Measurements from ENCODE around the gene HOXB5. TPM values are rescaled to one million over a fixed set of nuclear protein-coding genes. Genes with fewer than 3 reads are reported as not detected.

Gene HOXB5
- total RNA-seq, 1 experiment from 2014 or later, result 5.9 TPM

GRCh38 chr17:48619826-48620449 is 26.4 kb upstream of the HOXB5 start:
- TF ChIP-seq, protein P1, sequence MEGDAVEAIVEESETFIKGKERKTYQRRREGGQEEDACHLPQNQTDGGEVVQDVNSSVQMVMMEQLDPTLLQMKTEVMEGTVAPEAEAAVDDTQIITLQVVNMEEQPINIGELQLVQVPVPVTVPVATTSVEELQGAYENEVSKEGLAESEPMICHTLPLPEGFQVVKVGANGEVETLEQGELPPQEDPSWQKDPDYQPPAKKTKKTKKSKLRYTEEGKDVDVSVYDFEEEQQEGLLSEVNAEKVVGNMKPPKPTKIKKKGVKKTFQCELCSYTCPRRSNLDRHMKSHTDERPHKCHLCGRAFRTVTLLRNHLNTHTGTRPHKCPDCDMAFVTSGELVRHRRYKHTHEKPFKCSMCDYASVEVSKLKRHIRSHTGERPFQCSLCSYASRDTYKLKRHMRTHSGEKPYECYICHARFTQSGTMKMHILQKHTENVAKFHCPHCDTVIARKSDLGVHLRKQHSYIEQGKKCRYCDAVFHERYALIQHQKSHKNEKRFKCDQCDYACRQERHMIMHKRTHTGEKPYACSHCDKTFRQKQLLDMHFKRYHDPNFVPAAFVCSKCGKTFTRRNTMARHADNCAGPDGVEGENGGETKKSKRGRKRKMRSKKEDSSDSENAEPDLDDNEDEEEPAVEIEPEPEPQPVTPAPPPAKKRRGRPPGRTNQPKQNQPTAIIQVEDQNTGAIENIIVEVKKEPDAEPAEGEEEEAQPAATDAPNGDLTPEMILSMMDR (conservative IDR thresholded peaks at IDR 0.05; ENCODE audit: low read depth, low read length), result no peak
- no peak for TF ChIP-seq EZH2 (IDR thresholded peaks at IDR 0.05; ENCODE audit: borderline replicate concordance, low read depth, low read length, poor library complexity, severe bottlenecking)
- DNase-seq (ENCODE audit: low spot score), result no peak
- Histone ChIP-seq H3K9me3 (ENCODE audit: low read depth, low read length, poor library complexity, severe bottlenecking) (no peaks in the 10 kb centered on the region), H3K27me3 (replicated peaks; ENCODE audit: insufficient read depth, low read depth, low read length, poor library complexity) (no peaks in the 10 kb centered on the region), H3K36me3 (ENCODE audit: insufficient read depth, low read length, poor library complexity, severe bottlenecking) (no peaks in the 10 kb centered on the region), H3K4me3 (ENCODE audit: low read depth, low read length, poor library complexity, severe bottlenecking) (no peak overlapping the region), H3K4me1 (ENCODE audit: insufficient read depth, low read length, poor library complexity, severe bottlenecking) (peaks cover 30% of the 10 kb centered on the region), H3K27ac (ENCODE audit: low read depth, low read length, poor library complexity, severe bottlenecking) (no peak overlapping the region)
- no TSS peak for BruUV-seq (replicated peaks)
- intact Hi-C loops (cut with micrococcal nuclease; ENCODE audit: unreplicated experiment), result loop anchor here (2.0 to 5.0 kb wide), 5 partner anchors 283 to 595 kb away; no protein-coding TSS in a partner anchor
- ChIA-PET POLR2A (ENCODE audit: low non-redundant PET) (no interaction called here), CTCF (interaction anchor here (1.7 kb wide), 1 partner anchor 268 kb away, joined by 4 read pairs; no protein-coding TSS in a partner anchor)

- DNase-seq (ENCODE audit: low spot score), result peak; percentile 93
- ChIA-PET POLR2A (ENCODE audit: low non-redundant PET) (no interaction called here), CTCF (interaction anchor here (0.6 to 1.7 kb wide), 6 partner anchors 17 to 666 kb away, joined by 3 to 4 read pairs (median 3); no protein-coding TSS in a partner anchor)
- Histone ChIP-seq H3K36me3 (ENCODE audit: insufficient read depth, low read length, poor library complexity, severe bottlenecking) (no peaks in the 10 kb centered on the region), H3K4me3 (ENCODE audit: low read depth, low read length, poor library complexity, severe bottlenecking) (peak overlapping the region; percentile 49), H3K4me1 (ENCODE audit: insufficient read depth, low read length, poor library complexity, severe bottlenecking) (peaks cover 17% of the 10 kb centered on the region), H3K27ac (ENCODE audit: low read depth, low read length, poor library complexity, severe bottlenecking) (no peak overlapping the region), H3K27me3 (replicated peaks; ENCODE audit: insufficient read depth, low read depth, low read length, poor library complexity) (no peaks in the 10 kb centered on the region), H3K9me3 (ENCODE audit: low read depth, low read length, poor library complexity, severe bottlenecking) (no peaks in the 10 kb centered on the region)
- intact Hi-C loops (cut with micrococcal nuclease; ENCODE audit: unreplicated experiment), result loop anchor here (1.0 to 5.0 kb wide), 6 partner anchors 281 to 594 kb away; no protein-coding TSS in a partner anchor
- TF ChIP-seq, protein P1 (conservative IDR thresholded peaks at IDR 0.05; ENCODE audit: low read depth, low read length), result peak; percentile 98
- no peak for TF ChIP-seq EZH2 (IDR thresholded peaks at IDR 0.05; ENCODE audit: borderline replicate concordance, low read depth, low read length, poor library complexity, severe bottlenecking)
- BruUV-seq (replicated peaks), result no TSS peak
Measured at GRCh38 chr17:48618256-48618896, 24.8 kb upstream of the HOXB5 start.

DNA sequence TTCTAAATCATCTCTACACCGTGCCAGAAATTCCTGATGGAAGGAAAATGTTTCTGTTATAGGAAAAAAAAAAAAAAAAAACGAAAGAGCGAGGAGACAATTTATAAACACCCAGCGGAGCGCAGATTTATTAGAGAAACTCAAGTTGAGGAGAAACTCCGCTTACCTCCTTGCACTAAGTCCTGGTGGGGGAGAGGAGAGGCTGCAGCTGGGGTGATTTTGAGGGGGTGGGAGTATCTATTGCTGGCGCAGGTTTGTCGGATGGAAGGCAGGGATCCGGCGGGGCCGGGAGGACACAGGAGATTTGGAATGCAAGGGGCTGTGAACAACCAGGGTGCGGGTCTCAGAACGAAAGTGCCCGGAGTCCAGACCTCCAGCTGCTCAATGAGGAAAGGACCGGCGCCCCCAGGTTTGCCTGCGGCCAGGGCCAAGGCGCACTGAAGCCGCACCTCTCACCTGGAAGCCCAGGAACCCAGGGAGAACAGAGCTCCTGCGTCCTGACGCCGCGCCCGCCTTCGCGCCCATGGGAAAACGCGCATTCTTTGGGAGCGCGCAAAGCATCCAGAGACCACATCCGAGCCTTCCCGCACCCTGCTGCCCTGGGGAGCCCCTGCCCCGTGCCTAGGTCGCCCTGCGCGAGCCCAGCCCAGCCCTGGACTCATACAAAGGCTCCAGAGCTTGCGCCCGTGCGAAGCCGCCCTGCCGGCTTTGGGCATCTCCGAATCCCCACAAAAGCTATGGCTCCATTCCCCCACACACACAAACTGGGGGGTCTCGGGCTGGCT is 24.1 kb upstream of the HOXB5 start:
- no peak for TF ChIP-seq EZH2 (IDR thresholded peaks at IDR 0.05; ENCODE audit: borderline replicate concordance, low read depth, low read length, poor library complexity, severe bottlenecking)
- TF ChIP-seq, protein P1 (conservative IDR thresholded peaks at IDR 0.05; ENCODE audit: low read depth, low read length), result no peak
- Histone ChIP-seq H3K27ac (ENCODE audit: low read depth, low read length, poor library complexity, severe bottlenecking) (no peak overlapping the region), H3K9me3 (ENCODE audit: low read depth, low read length, poor library complexity, severe bottlenecking) (no peaks in the 10 kb centered on the region), H3K27me3 (replicated peaks; ENCODE audit: insufficient read depth, low read depth, low read length, poor library complexity) (no peaks in the 10 kb centered on the region), H3K4me3 (ENCODE audit: low read depth, low read length, poor library complexity, severe bottlenecking) (no peak overlapping the region), H3K36me3 (ENCODE audit: insufficient read depth, low read length, poor library complexity, severe bottlenecking) (no peaks in the 10 kb centered on the region), H3K4me1 (ENCODE audit: insufficient read depth, low read length, poor library complexity, severe bottlenecking) (peaks cover 17% of the 10 kb centered on the region)
- no peak for DNase-seq (ENCODE audit: low spot score)
- ChIA-PET POLR2A (ENCODE audit: low non-redundant PET) (no interaction called here), CTCF (interaction anchor here (0.7 to 1.2 kb wide), 4 partner anchors 16 to 425 kb away, joined by 3 to 9 read pairs (median 3); no protein-coding TSS in a partner anchor)
- BruUV-seq (replicated peaks), result no TSS peak
- intact Hi-C loops (cut with micrococcal nuclease; ENCODE audit: unreplicated experiment), result loop anchor here (1.0 to 5.0 kb wide), 6 partner anchors 280 to 593 kb away; no protein-coding TSS in a partner anchor
